Activated CD4-positive, alpha-beta memory T cell treated with anti-CD3 and anti-CD28 coated beads for 36 hours (primary cell): ENCODE results near the gene PRMT3. TPM values are rescaled to one million over a fixed set of nuclear protein-coding genes. Genes with fewer than 3 reads are reported as not detected.
A peak's percentile ranks its signal among the peaks of the same experiment; 100 is the strongest.
"Not testable (repeated sequence)": the region's sequence is repeated elsewhere in the genome, so short reads cannot be mapped to it uniquely, and the experiment has no call there.

Source experiments
- CTCF ChIA-PET: fragments of 350-600 bp; sonication (Branson Sonifier 250); formaldehyde crosslinking; loops from one replicate; lab custom pipeline; 2021; ENCODE audit warnings: antibody characterized with exemption, inconsistent platforms; lab: Charles Lee
- POLR2A ChIA-PET: fragments of 350-600 bp; sonication (Branson Sonifier 250); formaldehyde crosslinking; loops from one replicate; lab custom pipeline; 2021; ENCODE audit warnings: antibody characterized with exemption; lab: Charles Lee
- DNase-seq: peaks from one replicate; pipeline ENCODE4 v3.0.0-alpha.2; 2020
- H3K27ac Mint-ChIP-seq: one replicate; pipeline ENCODE4 v1.8.0; 2021; ENCODE audit warnings: mixed read lengths
- H3K27me3 Mint-ChIP-seq: one replicate; pipeline ENCODE4 v1.8.0; 2021; ENCODE audit warnings: mixed read lengths
- H3K36me3 Mint-ChIP-seq: one replicate; pipeline ENCODE4 v1.8.0; 2021; ENCODE audit warnings: mixed read lengths
- H3K4me1 Mint-ChIP-seq: one replicate; pipeline ENCODE4 v1.8.0; 2021; ENCODE audit warnings: low read depth, mixed read lengths
- H3K4me3 Mint-ChIP-seq: one replicate; pipeline ENCODE4 v1.8.0; 2021; ENCODE audit warnings: mild to moderate bottlenecking, mixed read lengths
- H3K9me3 Mint-ChIP-seq: one replicate; pipeline ENCODE4 v1.8.0; 2021; ENCODE audit warnings: mixed read lengths
- intact Hi-C: fragments of 100-400 bp; cut with micrococcal nuclease; formaldehyde crosslinking; loops from one replicate; pipeline ENCODE4 v1.15.1; 2023
- total RNA-seq, 2 experiments: library from RNA; stranded (reverse); gene quantifications; one replicate each; pipeline ENCODE4 v1.2.3, GENCODE V29; 2021

The PRMT3 gene
- total RNA-seq, 2 experiments from 2014 or later: 31.2 to 33.2 TPM

DNA sequence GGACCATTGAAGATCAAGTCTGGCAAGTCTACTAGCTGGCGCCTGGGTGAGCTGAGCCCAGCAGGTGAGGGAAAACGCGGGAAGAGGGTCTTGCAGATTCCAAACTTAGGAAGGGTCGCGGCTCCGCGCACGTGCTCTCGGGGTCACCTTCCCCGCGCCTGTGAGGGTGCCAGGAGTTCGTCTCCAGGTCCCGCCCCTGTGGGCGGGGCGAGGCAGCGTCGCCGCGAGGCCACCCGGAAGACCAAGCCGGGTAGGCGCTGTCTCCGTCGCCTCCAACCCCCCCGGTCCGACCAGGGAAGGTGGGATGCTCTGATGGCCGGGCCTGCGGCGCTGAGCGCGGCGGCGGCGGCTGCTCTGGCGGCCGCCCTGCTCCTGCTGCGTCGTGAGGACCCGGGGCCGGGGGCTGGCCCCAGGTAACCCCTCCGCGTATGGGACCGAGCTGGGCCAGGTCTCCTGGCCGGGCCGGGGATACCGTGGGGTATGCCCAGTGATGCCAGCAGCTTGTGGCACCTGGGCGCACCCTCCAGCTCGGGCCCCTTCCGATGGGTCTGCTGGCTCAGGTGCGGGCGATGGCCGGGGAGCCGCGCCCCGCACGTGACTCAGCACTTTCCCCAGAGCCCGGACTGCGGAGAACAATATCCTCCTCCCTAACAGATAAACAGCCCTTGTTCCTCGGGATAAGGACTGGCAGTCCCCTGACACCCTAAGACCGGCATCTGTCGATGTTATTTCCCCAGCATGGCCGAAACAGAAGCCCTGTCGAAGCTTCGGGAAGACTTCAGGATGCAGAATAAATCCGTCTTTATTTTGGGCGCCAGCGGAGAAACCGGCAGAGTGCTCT is 23.8 kb upstream of the PRMT3 start, which contains the start of gene HTATIP2:
HTATIP2 (plus strand) TSS at position 215 of the 841 bp plus-strand sequence; CDS start at position 739, 524 bp downstream.
- Mint-ChIP-seq H3K36me3 (peaks cover 21% of the 10 kb centered on the region), H3K9me3 (no peaks in the 10 kb centered on the region), H3K4me1 (peaks cover 58% of the 10 kb centered on the region), H3K27ac (peak within 1 kb of the TSS; percentile 84), H3K27me3 (no peaks in the 10 kb centered on the region), H3K4me3 (peak within 1 kb of the TSS; percentile 80)
- intact Hi-C loops: loop anchor here (1.0 to 10.0 kb wide), 4 partner anchors 24 to 641 kb away; partner anchors contain the start of gene PRMT3
- ChIA-PET CTCF (interaction anchor here (1.3 to 3.1 kb wide), 3 partner anchors 10 to 235 kb away, joined by 4 to 27 read pairs (median 11); no protein-coding TSS in a partner anchor), POLR2A (interaction anchor here (0.6 to 1.0 kb wide), 2 partner anchors 25 to 209 kb away, joined by 3 to 4 read pairs; no protein-coding TSS in a partner anchor)
- peak; percentile 82 for DNase-seq

DNA sequence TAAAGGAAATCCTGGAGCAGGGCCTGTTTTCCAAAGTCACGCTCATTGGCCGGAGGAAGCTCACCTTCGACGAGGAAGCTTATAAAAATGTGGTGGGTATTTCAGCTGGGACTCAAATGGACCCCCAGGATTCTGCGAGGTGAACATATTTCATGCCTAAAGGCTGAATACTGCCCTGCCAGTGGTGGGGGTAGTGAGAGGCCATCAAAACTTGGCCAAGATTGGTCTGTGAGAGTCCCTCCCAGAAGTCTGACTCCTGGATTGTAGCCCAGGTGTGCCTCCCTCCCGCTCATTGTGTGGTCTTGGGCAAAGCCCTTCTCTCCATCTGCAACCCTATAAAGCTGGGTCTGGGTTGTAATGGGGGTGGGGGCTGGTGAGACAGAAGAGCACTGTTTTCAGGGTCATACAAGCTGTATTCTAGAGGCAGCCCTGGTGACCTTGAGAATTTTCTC is 23.1 kb upstream of the PRMT3 start:
- Mint-ChIP-seq H3K27me3 (no peaks in the 10 kb centered on the region), H3K9me3 (no peaks in the 10 kb centered on the region), H3K4me3 (peak overlapping the region; percentile 80), H3K4me1 (peaks cover 65% of the 10 kb centered on the region), H3K36me3 (peaks cover 25% of the 10 kb centered on the region), H3K27ac (peak overlapping the region; percentile 84)
- intact Hi-C loops: loop anchor here (5.0 to 10.0 kb wide), 3 partner anchors 210 to 642 kb away; no protein-coding TSS in a partner anchor
- no peak for DNase-seq
- CTCF ChIA-PET: interaction anchor here (1.3 to 3.1 kb wide), 3 partner anchors 11 to 236 kb away, joined by 4 to 27 read pairs (median 11); no protein-coding TSS in a partner anchor
- POLR2A ChIA-PET: interaction anchor here (0.6 to 1.0 kb wide), 2 partner anchors 24 to 209 kb away, joined by 3 to 4 read pairs; no protein-coding TSS in a partner anchor

DNA sequence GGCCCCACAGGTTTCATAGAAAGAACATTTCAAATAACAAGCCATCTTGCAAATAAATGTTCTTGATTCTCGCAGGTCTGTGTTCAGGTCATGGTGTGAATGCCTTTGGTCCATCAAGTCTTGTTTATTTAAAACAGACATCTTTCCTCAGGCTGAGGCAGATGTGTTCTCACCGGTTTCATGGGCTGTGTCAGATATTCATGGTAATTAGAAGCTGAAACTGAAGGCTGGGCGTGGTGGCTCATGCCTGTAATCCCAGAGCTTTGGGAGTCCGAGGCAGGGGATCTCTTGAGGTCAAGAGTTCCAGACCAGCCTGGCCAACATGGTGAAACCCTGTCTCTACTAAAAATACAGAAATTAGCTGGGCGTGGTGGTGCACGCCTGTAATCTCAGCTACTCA is 22.1 kb upstream of the PRMT3 start:
- intact Hi-C loops: loop anchor here (10.0 kb wide), 1 partner anchor 211 kb away; no protein-coding TSS in a partner anchor
- POLR2A ChIA-PET, H3K27me3 Mint-ChIP-seq, H3K9me3 Mint-ChIP-seq, DNase-seq: not testable (repeated sequence)
- CTCF ChIA-PET: interaction anchor here (1.0 kb wide), 1 partner anchor 10 kb away, joined by 6 read pairs; no protein-coding TSS in a partner anchor
- H3K36me3 Mint-ChIP-seq: peaks cover 32% of the 10 kb centered on the region
- peak overlapping the region; percentile 80 for H3K4me3 Mint-ChIP-seq
- H3K4me1 Mint-ChIP-seq: peaks cover 72% of the 10 kb centered on the region
- H3K27ac Mint-ChIP-seq: peak overlapping the region; percentile 19

DNA sequence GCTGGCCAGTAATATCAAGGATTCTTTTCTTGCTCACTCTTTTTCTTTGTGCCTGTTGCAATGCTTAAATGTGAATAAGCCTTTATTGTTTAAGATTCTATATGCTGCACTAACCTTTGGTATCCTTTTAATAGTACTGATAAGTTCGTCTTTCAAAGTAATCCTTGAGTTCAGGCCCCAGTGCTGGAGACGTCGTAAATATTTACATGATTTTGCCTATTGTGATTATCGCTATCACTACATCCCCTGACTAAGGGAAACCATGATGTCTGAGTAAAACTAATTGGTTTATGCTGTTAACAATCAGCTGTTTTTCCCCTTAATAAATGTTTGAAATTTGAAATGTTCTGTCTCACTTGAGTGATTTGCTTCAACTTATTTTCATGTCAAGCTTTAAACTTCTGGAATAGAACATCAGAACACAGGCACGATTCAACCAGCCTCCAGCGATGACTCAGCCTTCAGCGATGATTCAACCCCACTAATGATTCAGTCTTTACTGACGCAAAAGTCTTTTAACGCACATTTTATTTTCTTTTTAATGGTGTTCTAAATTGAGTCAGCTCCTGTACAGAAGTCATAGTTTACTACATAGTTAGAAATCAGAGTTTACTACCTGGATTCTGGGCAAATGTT is 20.1 kb upstream of the PRMT3 start:
- H3K4me1 Mint-ChIP-seq: peaks cover 59% of the 10 kb centered on the region
- no peaks in the 10 kb centered on the region for H3K9me3 Mint-ChIP-seq
- ChIA-PET POLR2A (interaction anchor here (1.6 kb wide), 1 partner anchor 23 kb away, joined by 4 read pairs; no protein-coding TSS in a partner anchor), CTCF (interaction anchor here (1.7 to 1.9 kb wide), 2 partner anchors 13 to 240 kb away, joined by 4 to 8 read pairs; no protein-coding TSS in a partner anchor)
- no peaks in the 10 kb centered on the region for H3K27me3 Mint-ChIP-seq
- intact Hi-C loops: loop anchor here (1.0 to 10.0 kb wide), 2 partner anchors 20 to 213 kb away; partner anchors contain the start of gene PRMT3
- H3K4me3 Mint-ChIP-seq: peak overlapping the region; percentile 62
- H3K36me3 Mint-ChIP-seq: peaks cover 41% of the 10 kb centered on the region
- DNase-seq: peak; percentile 84
- peak overlapping the region; percentile 87 for H3K27ac Mint-ChIP-seq

DNA sequence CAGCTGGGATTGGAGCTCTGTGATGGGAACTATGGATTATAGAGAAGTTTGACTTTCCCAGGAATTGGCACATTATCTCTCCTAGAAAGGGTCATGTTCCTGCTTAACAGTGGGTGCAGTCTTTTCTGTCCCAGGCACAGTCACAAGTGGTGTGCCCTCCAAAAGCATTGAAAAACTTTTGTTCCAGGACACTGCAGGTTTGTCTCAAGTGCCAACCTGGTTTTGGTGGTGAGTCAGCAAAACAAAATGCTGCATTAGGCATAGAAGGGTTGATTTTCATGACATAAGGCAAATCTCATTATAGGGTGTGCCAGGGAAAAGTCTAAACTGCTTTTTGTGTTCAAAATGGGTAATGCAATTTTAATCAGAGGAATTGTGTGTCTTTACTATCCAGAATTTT is 19.1 kb upstream of the PRMT3 start:
- ChIA-PET POLR2A (interaction anchor here (1.8 kb wide), 1 partner anchor 18 kb away, joined by 4 read pairs; no protein-coding TSS in a partner anchor), CTCF (interaction anchor here (1.5 to 1.7 kb wide), 2 partner anchors 14 to 241 kb away, joined by 4 read pairs; no protein-coding TSS in a partner anchor)
- Mint-ChIP-seq H3K4me1 (peaks cover 49% of the 10 kb centered on the region), H3K27me3 (no peaks in the 10 kb centered on the region), H3K9me3 (no peaks in the 10 kb centered on the region), H3K4me3 (peak overlapping the region; percentile 33), H3K27ac (peak overlapping the region; percentile 72), H3K36me3 (peaks cover 48% of the 10 kb centered on the region)
- DNase-seq: no peak
- intact Hi-C loops: loop anchor here (10.0 kb wide), 1 partner anchor 214 kb away; no protein-coding TSS in a partner anchor

DNA sequence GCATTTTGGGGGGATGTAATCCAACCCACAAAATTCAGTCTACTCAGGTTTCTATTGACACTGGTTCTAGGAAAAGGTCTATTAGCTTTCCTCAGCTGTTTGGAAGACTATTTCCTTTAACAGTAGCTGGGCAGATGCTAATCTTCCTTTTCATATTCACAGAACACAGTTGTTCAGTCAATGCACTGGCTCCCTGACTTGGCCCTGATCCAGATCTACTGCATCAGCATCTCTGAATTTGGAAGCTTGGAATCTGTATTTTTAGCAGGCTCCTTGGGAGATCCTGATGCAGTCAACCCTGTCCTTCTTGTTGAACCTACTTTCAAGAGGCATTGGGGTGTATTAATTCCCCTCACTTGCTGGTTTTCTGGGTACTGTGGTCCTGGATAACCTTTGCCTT is 17.7 kb upstream of the PRMT3 start:
- intact Hi-C loops: loop anchor here (10.0 kb wide), 1 partner anchor 215 kb away; no protein-coding TSS in a partner anchor
- Mint-ChIP-seq H3K9me3 (no peaks in the 10 kb centered on the region), H3K4me3 (no peak overlapping the region), H3K4me1 (peaks cover 61% of the 10 kb centered on the region), H3K36me3 (peaks cover 56% of the 10 kb centered on the region), H3K27me3 (no peaks in the 10 kb centered on the region), H3K27ac (peak overlapping the region; percentile 20)
- CTCF ChIA-PET: interaction anchor here (1.0 to 1.5 kb wide), 3 partner anchors 16 to 242 kb away, joined by 3 to 6 read pairs (median 4); no protein-coding TSS in a partner anchor
- DNase-seq: no peak
- POLR2A ChIA-PET: interaction anchor here (1.8 kb wide), 1 partner anchor 17 kb away, joined by 4 read pairs; no protein-coding TSS in a partner anchor

DNA sequence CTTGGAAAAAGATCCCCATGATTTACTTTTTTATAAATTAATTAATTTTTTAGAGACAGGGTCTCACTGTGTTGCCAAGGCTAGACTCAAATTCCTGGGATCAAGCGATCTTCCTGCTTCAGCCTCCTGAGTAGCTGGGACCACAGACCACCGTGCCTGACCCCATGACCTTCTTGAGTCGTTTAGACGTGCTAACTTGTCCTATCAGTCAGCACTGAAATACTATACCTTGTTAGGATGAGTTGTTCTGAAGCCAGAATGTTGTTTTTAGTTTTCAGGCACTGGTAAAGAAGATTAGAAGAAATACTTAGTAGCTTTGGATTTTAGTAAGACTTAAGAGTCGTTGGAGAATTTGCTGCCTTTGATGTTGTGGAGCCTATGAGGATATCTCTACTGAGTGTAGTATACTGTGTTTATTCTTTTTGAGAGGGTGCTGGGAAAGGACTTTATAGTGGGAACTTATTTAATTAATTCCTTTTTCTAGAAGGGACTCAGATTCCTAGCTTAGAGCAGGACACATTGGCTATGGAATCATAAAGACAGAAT is 15.4 kb upstream of the PRMT3 start:
- intact Hi-C loops: no loop called here
- Mint-ChIP-seq H3K9me3 (no peaks in the 10 kb centered on the region), H3K4me3 (no peak overlapping the region), H3K27me3 (no peaks in the 10 kb centered on the region), H3K36me3 (peaks cover 52% of the 10 kb centered on the region), H3K4me1 (peaks cover 44% of the 10 kb centered on the region), H3K27ac (no peak overlapping the region)
- CTCF ChIA-PET: interaction anchor here (1.0 kb wide), 1 partner anchor 19 kb away, joined by 6 read pairs; no protein-coding TSS in a partner anchor
- POLR2A ChIA-PET: no interaction called here
- no peak for DNase-seq

DNA sequence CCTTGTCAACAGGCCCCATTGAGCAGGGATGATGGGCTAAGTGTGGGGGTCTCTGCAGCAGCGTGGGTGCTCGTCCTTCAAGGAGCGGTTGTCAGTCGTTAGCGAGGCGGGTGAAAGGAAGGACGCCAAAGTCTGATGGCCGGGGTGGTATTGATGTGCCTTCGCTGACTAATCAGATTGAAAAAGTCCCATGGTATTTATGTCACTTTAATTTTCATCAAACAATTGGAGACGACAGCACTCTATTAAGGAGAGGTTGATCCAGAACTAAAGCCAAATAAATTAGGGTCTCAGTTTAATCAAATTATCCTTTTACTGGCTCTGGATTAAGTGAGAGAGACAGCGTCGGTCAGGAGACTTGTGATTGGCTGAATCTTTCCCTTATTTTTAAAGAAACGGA is 14.4 kb upstream of the PRMT3 start:
- DNase-seq: no peak
- H3K4me1 Mint-ChIP-seq: peaks cover 36% of the 10 kb centered on the region
- intact Hi-C loops: no loop called here
- H3K27ac Mint-ChIP-seq: no peak overlapping the region
- H3K9me3 Mint-ChIP-seq: no peaks in the 10 kb centered on the region
- H3K4me3 Mint-ChIP-seq: no peak overlapping the region
- peaks cover 52% of the 10 kb centered on the region for H3K36me3 Mint-ChIP-seq
- ChIA-PET POLR2A (no interaction called here), CTCF (interaction anchor here (1.0 kb wide), 1 partner anchor 20 kb away, joined by 6 read pairs; no protein-coding TSS in a partner anchor)
- no peaks in the 10 kb centered on the region for H3K27me3 Mint-ChIP-seq

DNA sequence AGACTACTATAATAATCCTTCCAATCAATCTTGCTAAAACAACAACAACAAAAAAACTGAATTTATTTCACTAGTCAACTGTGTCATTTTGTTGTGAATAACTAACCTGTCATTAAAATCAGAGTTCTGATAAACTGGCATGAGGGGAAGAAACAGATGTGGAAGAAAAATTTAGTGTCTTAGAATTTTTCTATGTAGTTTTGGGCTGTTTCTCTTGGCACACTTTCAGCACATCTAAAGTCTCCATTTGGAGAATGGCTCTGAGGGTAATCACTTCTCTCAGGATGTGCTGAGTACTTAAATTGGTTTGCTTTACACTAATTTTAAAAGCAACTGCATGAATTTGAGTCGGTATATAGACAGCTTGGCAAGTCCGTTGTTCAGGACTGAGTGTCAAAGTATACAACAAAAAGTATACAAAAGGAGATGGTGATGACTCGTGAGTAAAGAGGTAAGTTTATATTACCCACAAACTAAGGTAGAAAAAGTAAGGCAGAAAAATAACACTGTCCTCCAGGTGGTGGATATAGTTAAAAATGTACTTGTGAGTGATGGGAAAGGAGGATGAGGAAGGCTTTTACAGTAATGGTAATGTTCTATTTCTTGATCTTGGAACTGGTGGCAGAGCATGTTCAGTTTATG is 13.8 kb upstream of the PRMT3 start:
- Mint-ChIP-seq H3K27ac (peak overlapping the region; percentile 7), H3K27me3 (no peaks in the 10 kb centered on the region), H3K4me3 (no peak overlapping the region), H3K4me1 (peaks cover 31% of the 10 kb centered on the region), H3K9me3 (no peaks in the 10 kb centered on the region), H3K36me3 (peaks cover 46% of the 10 kb centered on the region)
- DNase-seq: no peak
- intact Hi-C loops: no loop called here
- POLR2A ChIA-PET: no interaction called here
- CTCF ChIA-PET: interaction anchor here (1.0 kb wide), 1 partner anchor 245 kb away, joined by 3 read pairs; no protein-coding TSS in a partner anchor

DNA sequence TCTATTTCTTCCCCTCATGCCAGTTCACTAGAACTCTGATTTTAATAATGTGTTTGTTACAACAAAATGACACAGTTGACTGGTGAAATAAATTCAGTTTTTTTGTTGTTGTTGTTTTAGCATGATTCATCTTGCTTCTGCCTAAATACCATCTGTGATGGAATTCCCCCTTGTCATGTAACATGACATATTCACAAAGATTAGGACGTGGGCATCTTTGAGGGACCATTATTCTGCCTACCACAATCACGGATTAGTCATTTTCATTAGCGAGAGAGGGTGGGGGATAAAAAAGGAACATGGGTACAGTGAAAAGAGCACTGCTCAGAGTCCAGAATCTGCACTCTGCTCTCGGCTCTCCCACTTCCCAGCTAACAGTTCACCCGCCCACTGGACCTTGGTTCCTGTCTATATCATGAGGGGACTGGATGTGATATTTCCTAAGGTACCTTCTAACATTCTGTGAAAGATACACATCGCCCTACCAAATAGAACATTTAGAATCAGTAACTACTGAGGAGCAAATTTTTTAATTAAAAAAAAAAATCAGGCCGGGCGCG is 12.7 kb upstream of the PRMT3 start:
- CTCF ChIA-PET: no interaction called here
- DNase-seq: no peak
- intact Hi-C loops: no loop called here
- Mint-ChIP-seq H3K36me3 (peaks cover 47% of the 10 kb centered on the region), H3K9me3 (no peaks in the 10 kb centered on the region), H3K4me1 (peaks cover 20% of the 10 kb centered on the region), H3K27me3 (no peaks in the 10 kb centered on the region), H3K4me3 (no peak overlapping the region), H3K27ac (peak overlapping the region; percentile 79)
- POLR2A ChIA-PET: interaction anchor here (0.7 kb wide), 1 partner anchor 92 kb away, joined by 3 read pairs; no protein-coding TSS in a partner anchor
